ENCODE data around the gene GRK1.
"Not testable (repeated sequence)": the region's sequence is repeated elsewhere in the genome, so short reads cannot be mapped to it uniquely, and the experiment has no call there.

Gene GRK1

DNA sequence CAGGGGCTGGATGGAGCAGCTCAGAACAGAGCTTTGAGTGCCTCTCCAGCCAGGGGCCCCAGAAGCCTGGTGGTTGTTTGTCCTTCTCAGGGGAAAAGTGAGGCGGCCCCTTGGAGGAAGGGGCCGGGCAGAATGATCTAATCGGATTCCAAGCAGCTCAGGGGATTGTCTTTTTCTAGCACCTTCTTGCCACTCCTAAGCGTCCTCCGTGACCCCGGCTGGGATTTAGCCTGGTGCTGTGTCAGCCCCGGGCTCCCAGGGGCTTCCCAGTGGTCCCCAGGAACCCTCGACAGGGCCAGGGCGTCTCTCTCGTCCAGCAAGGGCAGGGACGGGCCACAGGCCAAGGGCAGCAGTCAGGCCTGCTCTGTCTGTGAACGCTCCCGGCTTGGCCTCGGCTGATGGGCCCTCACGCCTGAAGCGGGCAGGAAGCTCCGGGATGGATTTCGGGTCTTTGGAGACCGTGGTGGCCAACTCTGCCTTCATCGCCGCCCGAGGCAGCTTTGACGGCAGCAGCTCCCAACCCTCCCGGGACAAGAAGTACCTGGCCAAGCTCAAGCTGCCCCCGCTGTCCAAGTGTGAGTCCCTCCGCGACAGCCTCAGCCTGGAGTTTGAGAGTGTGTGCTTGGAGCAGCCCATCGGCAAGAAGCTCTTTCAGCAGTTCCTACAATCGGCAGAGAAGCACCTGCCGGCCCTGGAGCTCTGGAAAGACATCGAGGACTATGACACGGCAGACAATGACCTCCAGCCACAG is at the start of gene GRK1:
Gene GRK1 (plus strand): TSS at position 269 of the 751 bp plus-strand sequence. CDS start 168 bp downstream, at position 437.
- DNase-seq, result no peak

DNA sequence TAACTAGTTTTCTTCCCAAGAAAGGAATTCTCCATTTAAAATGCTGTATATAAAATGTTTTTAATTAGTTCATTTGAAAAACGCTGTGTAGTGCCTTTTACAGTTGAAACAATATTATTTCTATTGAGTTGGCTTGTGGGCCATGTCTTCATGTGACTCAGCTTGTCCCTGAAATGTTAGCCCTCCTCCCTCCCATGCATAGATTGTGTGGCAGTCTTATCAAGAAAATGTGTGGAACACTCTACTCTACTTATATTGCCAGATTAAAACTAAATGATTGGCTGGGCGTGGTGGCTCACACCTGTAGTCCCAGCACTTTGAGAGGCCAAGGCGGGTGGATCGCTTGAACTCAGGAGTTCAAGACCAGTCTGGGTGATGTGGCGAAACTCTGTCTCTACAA is 49.1 kb upstream of the GRK1 start:
- no peak for DNase-seq

DNA sequence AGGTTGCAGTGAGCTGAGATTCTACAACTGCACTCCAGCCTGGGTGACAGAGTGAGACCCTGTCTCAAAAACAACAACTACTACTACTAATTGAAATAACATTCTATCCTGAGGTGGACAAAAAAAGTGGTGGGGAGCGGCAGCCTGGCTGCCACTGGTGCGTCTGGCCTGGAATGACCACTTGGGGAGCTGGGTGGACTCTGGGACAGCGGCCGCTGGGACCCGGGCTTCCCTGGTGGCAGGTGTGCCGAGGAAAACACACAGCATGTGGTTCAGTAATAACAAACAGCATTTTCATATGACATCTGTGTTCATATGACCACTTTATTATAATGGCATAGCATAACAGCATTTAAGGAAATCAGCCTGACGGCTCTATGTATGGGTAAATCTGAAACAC is 48.6 kb upstream of the GRK1 start:
- DNase-seq, result no peak

DNA sequence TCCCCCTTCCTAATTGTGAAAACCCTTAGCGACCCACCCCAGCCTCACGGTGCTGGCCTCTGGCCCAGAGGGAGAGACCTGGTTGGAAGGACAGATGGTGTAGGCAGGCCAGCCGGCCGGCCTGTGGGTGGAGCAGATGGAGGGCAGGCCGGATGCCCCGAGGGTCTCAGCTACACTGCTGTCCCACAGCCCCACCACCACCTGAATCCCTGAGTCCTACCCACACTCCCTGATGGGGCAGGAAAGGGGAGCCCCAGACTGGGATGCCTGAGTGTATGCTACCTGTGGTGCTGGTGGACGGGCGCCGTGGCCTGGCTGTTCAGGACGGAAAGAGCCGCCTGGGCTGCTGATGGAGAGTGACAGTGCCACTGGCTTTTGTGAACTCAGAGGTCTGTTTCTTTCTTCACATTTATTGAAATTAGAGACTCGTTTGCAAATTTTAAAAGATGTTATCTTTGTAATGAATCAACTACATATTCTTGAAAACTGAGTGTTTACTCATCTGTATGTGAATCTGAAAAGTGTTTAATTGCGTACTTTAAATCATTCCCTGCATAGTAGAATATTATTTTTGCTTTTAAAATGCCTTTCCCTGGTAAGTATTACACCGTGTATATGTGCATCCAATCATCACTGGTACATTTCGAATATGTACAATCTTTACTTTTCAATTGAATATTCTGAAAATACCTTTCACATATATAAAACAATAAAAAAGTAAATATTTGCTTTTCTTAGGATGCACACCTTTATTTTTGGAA is 46.8 kb upstream of the GRK1 start:
- no peak for DNase-seq

DNA sequence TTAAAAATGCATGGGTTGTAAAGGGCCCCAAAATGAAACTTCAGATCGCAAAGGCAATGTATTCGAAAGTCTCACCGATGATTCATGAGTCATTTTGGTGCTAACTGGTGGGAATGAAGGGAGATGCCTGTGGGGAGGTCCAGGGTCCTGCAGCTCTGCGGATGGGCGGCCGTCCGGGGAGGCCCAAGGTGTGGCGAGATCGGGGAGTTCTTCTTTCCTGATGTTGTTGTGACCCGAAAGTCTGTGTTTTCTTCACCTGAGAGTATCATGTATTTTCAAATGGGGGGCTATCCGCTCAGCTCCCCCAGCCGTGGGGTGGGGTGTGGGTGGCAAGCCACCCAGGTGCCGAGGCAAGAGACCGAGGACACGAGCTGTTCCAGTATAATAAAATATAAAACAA is 46.0 kb upstream of the GRK1 start:
- DNase-seq, result no peak

DNA sequence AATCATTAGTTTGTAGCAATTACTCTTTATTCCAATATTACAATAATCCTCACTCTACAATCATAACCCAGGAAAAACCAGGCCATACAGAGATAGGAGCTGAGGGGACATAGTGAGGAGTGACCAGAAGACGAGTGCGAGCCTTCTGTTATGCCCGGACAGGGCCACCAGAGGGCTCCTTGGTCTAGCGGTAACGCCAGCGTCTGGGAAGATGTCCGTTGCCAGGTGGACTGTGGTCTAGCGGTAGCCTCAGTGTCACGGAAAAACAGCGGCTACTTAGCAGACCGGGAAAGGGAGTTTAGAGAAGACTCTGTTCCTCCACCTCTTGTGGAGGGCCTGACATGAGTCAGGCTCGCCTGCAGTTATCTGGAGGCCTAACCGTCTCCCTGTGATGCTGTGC is 45.5 kb upstream of the GRK1 start:
- not testable (repeated sequence) for DNase-seq

DNA sequence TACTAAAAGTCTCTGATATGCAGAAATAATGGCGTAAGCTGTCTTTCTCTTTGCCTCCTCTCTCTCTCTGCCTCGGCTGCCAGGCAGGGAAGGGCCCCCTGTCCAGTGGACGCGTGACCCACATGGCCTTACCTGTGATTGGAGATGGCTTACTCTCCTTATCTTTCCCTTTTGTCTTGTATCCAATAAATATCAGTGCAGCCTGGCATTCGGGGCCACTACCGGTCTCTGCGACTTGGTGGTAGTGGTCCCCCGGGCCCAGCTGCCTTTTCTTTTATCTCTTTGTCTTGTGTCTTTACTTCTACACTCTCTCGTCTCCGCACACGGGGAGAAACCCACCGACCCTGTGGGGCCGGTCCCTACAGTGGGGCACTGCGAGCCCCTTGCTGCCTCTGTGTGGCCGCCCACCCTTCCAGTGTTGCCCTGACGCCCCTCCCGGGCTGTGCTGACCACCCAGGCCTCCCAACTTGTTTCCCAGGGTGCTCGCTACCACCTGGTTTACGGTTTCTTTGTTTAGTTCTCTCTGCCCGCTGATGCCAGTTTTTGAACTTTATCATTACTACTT is 45.0 kb upstream of the GRK1 start:
- not testable (repeated sequence) for DNase-seq

DNA sequence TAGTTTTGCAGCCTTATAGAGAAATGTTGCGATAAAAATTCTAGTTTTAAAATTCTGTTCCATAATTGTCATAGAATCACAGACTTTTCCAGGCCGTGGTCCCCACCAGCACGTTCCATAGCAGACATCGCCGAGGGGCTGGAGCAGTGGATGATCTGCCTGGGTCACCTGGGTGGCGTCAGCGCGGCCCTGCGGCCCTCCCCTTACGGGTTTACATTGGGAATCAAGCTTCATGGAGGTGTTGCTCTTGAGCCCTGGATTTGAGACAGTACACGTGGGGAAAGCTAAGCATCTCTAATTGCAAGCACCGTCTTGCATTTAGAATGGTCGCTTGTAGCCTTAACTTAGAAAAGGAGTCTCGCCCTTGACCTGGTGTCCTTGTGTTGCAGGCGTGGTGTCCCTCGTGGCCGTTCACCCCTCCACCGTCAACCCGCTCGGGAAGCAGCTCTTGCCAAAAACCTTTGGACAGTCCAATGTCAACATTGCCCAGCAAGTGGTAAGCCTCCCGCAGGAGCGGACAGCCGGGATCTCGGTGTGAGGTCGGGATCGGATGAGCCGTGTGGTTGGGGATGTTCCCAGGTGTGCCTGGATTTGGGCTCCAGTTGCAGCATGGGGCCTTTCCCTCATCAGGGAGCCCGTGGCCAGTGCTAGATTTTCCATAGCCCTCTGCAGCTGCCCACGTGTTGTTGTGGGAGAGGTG is 44.1 kb upstream of the GRK1 start:
- no peak for DNase-seq

DNA sequence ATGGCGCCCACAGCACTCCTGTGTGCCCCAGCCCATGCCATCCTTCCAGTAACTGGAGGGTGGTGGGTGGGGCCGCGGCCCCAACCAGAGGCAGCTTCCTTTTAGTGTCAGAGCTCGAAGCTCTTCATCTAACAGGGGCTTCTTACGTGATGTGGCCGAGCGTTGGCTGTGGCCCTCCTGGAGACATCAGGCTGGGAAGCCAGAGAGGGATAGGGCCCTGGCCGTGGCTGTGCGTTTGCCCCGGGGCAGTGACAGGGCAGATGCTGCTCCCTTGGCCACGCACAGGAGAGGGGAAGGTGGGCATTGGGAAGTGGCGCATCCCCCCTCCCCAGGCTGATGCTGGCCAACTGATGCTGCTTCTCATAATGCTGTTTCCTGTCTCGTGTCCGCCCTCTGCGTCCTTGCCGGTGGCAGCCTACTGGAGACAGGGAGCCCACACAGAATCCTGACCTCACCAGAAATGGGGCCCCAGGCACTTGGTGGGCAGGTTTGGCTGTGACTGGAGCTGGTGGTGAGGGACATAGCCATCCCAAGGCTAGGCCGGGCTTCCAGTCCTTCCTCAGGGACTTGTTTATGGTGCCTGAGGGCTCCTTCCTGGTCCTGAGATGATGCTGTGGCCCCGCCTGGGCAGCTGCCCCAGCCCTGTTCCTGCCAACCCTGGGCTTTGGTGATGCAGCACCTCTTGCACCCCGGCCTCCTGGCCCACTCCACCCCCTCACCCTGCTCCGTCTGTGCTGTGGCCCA is 43.4 kb upstream of the GRK1 start:
- DNase-seq, result no peak

DNA sequence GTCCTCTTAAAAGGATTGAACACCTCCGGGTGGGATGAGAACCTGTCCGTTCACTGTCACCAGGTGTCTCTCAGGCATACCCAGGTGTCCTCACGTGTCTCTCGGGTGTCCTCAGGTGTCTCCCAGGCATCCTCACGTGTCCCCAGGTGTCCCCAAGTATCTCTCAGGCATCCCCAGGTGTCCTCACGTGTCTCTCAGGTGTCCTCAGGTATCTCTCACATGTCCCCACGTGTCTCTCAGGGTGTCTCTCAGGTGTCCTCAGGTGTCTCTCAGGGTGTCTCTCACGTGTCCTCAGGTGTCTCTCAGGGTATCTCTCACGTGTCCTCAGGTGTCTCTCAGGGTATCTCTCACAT is 42.8 kb upstream of the GRK1 start:
- DNase-seq, result no peak

DNA sequence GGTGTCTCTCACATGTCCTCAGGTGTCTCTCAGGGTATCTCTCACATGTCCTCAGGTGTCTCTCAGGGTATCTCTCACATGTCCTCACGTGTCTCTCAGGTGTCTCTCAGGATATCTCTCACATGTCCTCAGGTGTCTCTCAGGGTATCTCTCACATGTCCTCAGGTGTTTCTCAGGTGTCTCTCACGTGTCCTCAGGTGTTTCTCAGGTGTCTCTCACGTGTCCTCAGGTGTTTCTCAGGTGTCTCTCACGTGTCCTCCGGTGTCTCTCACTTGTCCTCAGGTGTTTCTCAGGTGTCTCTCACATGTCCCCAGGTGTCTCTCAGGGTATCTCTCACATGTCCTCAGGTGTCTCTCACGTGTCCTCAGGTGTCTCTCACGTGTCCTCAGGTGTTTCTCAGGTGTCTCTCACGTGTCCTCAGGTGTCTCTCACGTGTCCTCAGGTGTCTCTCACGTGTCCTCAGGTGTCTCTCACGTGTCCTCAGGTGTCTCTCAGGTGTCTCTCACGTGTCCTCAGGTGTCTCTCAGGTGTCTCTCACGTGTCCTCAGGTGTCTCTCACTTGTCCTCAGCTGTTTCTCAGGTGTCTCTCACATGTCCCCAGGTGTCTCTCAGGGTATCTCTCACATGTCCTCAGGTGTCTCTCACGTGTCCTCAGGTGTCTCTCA is 42.2 kb upstream of the GRK1 start:
- DNase-seq, result not testable (repeated sequence)

DNA sequence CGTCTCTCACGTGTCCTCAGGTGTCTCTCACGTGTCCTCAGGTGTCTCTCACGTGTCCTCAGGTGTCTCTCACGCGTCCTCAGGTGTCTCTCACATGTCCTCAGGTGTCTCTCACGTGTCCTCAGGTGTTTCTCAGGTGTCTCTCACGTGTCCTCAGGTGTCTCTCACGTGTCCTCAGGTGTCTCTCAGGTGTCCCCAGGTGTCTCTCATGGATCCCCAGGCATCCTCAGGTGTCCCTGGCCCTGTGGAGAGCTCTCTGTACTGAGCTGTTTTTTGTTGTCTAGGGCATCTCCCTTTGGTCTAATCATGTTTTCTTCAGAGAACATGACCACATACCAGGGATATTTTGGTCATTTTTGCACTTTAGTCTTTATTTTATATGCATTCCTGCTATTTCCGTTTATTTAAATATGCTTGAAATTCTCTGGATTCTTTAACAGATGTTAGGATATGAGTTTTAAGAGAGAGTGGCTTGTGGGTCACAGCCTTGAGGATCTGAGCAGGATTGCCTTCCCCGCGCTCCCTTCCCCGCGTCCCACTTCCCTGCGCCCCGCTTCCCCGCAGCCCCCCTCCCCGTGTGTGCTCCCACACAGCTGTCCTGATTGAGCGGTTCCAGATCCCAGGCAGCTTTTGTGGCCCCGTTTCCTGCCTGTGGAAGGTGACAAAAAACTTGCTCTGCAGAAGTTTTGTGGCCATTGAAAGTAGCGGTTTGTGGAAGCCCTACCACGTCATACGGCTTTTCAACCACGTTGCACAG is 40.9 kb upstream of the GRK1 start:
- no peak for DNase-seq

DNA sequence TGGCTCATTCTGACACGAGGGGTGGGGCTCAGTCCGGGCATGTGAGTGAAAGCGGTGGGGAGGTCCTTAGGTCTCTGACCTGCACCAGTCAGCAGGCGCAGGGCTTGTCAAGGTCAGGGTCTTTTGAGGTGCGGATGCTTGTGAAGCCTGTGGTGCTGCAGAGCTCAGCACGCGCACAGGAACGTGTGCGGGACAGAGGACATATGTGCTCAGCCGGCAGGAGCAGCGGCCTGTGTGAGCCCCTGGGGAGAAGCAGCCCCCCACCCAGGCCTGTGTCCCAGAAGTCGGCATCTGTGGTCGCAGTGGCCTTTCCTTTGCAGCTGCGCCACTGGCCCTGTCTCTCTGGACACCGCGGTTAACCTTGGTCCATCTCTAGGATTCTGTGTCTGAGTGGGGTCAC is 39.9 kb upstream of the GRK1 start:
- DNase-seq, result no peak

DNA sequence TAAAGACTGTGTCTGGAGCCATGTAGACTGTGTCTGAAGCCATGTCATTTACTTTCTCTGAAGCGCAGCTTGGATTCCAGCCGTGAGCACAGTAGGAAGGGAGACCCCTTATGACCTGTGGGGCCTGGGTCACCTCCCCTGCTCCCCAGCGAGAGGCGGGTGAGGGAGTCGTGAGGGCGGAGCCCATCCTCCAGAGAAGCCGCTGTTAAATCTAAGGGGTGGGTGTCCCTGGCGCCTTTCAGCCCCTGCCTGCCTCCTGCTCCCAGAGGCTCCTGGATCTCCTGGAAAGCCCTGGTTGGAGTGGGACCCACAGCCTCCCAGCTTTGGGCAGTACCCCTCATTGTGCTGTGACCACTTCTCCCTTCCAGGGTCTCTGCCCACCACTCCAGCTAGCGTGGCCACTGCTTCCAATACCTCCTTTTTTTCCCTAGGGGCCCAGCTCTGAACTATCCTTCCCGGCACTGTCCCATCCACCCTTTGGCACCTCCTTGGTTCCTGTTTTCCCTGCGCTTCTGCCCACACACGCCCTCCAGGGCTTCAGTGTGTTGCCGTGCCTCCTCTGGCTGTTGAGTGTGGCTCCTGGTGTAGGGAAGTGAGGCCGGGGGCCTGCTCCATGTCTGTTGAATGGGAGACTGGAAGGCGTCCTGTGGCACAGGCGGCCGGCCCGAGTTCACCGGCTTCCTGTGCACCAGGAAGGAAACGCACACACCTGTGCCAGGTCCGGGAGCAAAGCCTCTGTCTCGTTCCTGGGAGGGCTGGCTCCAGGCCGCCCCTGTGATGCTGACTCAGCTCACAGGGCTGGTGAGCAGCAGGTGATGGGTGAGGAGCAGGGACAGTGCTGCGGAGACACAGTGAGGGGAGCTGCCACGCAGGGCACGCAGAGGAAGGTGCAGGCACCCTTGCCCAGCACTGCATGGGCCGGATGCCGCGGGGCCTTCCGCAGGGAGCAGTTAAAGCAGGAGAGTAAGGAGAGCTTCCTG is 38.4 kb upstream of the GRK1 start:
- no peak for DNase-seq

DNA sequence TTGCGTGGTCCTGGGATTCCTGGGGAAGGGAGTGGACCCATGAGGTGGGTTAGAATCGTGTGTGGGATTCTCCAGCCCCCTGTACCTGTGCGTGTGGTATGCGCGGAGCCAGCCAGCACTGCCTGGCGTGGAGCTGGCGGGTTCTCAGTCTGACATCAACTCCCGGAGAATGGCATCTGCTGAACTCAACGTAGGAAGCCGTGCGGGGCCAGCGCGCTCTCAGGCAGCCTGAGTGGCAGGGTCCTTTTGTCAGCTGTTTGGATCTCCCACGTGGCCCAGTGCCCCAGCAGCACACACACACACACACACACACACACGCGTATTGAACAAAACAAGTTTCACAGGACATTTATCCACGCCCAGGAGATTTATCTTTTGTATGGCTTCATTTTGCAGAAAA is 37.2 kb upstream of the GRK1 start:
- no peak for DNase-seq

DNA sequence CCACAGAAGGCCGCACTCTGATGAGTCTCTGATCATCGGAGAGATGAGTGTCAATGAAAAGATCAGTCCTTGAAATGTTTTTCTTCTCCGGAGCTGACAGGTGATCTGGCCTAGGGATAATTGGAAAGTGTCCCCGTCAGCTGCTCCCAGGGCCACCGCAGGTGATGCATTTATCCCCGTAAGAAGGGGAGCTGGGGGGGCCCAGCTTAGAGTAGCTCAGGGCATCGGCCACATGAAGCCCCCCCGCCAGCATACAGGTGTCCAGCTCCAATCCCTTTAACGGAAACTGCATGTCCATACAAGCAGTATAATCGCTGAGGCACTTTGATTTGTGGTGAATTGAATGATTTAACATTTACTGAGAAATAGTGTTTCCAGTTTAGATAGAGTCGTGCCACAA is 36.7 kb upstream of the GRK1 start:
- no peak for DNase-seq

DNA sequence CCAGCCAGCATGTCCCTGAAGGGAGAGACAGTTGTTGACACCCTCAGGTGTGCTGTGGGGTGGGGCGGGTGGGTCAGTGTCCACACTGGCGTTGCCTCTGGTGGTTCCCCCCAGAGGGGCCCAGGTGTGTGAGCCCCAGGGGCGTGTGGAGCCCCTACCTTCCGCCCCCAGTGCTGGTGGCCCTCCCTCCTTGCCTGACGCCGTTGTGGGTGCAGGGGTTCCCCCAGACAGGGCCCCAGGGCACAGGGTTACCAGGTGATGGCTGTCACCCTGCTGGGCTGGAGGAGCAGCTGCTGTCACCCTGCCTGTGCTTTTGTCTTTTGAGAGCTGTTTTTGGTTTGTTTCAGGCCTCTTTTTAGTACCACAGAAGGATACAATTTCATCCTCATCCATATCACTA is 36.2 kb upstream of the GRK1 start:
- DNase-seq, result no peak

DNA sequence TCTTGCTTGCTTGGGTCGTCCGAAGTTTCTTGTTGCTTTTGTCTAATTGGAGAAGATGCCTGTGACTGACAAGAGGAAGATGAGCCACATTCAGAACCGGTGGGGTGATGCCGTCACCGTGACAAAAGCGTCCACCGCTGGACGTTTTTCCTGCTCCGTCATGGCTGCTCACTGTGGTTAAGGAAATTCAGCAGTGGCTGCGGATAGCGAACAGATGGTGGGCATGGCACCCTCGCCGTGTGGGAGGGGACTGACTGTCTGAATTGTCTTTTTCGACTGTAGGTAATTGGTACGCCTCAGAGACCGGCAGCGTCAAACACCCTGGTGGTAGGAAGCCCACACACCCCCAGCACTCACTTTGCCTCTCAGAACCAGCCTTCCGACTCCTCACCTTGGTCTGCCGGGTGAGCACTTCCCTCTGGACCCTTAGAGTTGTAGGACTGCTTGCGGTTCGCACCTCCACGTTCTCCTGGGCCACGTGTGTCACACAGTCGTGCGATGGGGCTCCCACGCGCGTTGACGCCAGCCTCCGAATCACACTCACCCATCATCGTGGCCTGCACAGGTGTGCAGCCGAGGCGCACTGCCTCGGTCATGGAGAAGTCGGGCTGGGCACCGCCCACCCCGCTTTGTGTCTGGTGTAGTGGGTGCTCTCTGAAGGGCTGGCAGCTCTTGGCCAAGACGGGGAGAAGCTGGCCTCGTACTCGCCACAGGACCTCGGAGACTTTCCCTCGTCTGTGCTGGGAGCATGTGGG is 35.5 kb upstream of the GRK1 start:
- DNase-seq, result no peak

DNA sequence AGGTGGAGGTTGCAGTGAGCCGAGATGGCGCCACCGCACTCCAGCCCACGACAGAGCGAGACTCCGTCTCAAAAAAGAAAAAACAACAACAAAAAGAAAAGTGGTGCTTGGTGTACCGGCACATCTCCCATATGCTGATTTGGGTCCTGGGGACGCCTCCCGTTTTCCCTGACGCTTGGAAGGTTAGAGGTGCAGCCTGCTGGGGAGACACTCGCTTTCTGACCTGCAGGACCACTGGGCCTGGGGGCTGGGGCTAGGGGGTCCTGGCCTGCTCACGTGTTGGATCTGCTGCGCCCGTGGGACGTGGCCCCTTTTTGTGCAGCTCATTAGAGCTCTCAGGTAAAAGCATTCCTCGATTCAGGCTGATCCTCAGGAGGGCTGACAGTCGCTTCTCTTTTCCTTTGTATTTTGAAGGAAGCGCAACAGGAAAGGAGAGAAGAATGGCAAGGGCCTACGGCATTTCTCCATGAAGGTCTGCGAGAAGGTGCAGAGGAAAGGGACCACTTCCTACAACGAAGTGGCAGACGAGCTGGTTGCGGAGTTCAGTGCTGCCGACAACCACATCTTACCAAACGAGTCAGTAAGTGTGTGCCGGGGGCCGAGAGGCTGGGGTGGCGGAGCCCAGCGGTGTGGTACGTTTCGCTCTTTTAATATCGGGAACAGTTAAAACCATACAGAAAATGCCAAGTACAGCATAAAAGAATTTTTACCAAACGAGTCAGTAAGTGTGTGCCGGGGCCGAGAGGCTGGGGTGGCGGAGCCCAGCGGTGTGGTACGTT is 34.1 kb upstream of the GRK1 start:
- DNase-seq, result no peak

Data from NCI-H2171 (cell line).